ENCODE results near the gene LY9.

Gene LY9

DNA sequence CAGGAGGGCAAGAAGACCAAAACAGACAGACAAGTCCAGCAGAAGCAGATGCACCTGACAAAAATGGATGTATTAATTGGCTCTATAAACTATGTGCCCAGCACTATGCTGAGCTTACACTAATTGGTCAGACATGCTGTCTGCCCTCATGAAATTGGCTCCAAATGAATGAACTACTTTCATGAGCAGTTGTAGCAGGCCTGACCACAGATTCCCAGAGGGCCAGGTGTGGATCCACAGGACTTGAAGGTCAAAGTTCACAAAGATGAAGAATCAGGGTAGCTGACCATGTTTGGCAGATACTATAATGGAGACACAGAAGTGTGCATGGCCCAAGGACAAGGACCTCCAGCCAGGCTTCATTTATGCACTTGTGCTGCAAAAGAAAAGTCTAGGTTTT is 42.4 kb upstream of the LY9 start:
- TF ChIP-seq, protein P1, sequence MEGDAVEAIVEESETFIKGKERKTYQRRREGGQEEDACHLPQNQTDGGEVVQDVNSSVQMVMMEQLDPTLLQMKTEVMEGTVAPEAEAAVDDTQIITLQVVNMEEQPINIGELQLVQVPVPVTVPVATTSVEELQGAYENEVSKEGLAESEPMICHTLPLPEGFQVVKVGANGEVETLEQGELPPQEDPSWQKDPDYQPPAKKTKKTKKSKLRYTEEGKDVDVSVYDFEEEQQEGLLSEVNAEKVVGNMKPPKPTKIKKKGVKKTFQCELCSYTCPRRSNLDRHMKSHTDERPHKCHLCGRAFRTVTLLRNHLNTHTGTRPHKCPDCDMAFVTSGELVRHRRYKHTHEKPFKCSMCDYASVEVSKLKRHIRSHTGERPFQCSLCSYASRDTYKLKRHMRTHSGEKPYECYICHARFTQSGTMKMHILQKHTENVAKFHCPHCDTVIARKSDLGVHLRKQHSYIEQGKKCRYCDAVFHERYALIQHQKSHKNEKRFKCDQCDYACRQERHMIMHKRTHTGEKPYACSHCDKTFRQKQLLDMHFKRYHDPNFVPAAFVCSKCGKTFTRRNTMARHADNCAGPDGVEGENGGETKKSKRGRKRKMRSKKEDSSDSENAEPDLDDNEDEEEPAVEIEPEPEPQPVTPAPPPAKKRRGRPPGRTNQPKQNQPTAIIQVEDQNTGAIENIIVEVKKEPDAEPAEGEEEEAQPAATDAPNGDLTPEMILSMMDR (conservative IDR thresholded peaks at IDR 0.05; ENCODE audit: low read depth, low read length) = no peak
- no peak overlapping the region for H3K4me3 ChIP-seq (IDR thresholded peaks at IDR 0.05; ENCODE audit: insufficient read depth, low read depth, low read length)
- H3K4me2 ChIP-seq = no peak overlapping the region
- no peaks in the 10 kb centered on the region for H3K36me3 ChIP-seq (ENCODE audit: insufficient read depth)
- H2AFZ ChIP-seq (ENCODE audit: low read depth) = no peak overlapping the region
- H3K27ac ChIP-seq = no peak overlapping the region
- H3K27me3 ChIP-seq (ENCODE audit: insufficient read depth, low read depth) = no peaks in the 10 kb centered on the region; the same call in 1 of the 2 replicates
- H4K20me1 ChIP-seq (ENCODE audit: insufficient read depth) = no peaks in the 10 kb centered on the region
- no peaks in the 10 kb centered on the region for H3K4me1 ChIP-seq (ENCODE audit: low read depth, poor library complexity, severe bottlenecking)
- no peaks in the 10 kb centered on the region for H3K79me2 ChIP-seq (ENCODE audit: insufficient read depth, low read depth)
- no peak overlapping the region for H3K9ac ChIP-seq

DNA sequence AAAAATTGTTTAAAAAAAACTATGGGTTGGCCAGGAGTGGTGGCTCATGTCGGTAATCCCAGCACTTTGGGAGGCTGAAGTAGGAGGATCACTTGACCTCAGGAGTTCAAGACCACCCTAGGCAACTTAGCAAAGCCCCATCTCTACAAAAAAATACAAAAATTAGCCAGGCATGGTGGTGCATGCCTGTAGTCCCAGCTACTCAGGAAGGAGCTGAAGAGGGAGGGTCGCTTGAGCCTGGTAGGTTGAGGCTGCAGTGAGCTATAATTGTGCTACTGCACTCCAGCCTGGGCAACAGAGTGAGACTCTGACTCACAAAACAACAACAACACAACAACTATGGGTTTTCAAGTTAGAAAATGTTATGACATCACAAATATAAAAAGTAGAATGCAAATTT is 40.5 kb upstream of the LY9 start:
- TF ChIP-seq, protein P1 (conservative IDR thresholded peaks at IDR 0.05; ENCODE audit: low read depth, low read length) = no peak
- no peak overlapping the region for H3K4me3 ChIP-seq (IDR thresholded peaks at IDR 0.05; ENCODE audit: insufficient read depth, low read depth, low read length)
- no peaks in the 10 kb centered on the region for H3K36me3 ChIP-seq (ENCODE audit: insufficient read depth)
- no peaks in the 10 kb centered on the region for H3K79me2 ChIP-seq (ENCODE audit: insufficient read depth, low read depth)
- H3K27me3 ChIP-seq (ENCODE audit: insufficient read depth, low read depth) = no peaks in the 10 kb centered on the region; the same call in 1 of the 2 replicates
- no peaks in the 10 kb centered on the region for H4K20me1 ChIP-seq (ENCODE audit: insufficient read depth)
- no peak overlapping the region for H3K27ac ChIP-seq
- H2AFZ ChIP-seq (ENCODE audit: low read depth) = no peak overlapping the region
- no peak overlapping the region for H3K9ac ChIP-seq
- no peak overlapping the region for H3K4me2 ChIP-seq
- no peaks in the 10 kb centered on the region for H3K4me1 ChIP-seq (ENCODE audit: low read depth, poor library complexity, severe bottlenecking)

DNA sequence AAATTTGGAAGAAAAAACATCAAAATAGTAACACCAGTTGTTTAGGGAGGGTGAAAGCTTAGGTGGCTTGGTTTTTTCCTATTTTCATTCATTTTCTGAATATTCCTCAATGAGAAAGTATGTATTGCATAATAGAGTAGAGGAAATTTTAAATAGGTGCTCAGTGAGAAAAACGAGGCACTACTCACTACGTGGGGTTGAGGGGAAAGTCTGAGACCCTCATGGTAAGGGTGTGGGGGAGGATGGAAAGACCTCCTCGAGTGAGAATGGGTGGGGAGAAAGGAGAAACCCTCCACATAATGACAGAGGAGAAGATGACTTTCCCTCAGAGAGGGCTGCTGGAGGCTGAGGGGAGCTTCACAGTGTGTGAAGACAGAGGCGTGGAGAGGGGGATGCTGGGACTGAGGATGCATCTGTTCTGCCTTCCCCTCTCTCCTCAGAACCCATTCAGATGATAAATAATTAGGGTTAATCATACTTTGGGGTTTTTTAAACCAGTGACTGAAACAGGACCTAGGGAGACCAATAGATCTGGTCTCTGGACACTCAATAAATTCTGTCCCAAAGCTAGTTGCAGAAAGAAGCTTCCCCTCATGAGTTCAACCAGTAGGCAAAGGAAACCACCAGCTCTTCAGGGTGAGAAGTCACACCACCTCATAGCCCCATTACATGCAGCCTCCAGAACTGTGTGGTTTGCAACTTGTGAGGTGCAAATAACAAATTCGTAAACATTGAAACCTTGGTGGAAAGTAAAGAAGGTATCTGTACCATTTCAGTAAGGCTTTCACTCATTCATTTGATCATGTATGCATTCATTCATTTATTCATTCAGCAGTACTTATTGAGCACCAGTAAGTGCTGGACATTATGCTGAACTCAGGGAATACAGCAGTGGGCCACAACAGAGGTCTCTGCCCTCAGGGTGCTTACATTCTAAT is 39.8 kb upstream of the LY9 start:
- no peak overlapping the region for H3K4me2 ChIP-seq

DNA sequence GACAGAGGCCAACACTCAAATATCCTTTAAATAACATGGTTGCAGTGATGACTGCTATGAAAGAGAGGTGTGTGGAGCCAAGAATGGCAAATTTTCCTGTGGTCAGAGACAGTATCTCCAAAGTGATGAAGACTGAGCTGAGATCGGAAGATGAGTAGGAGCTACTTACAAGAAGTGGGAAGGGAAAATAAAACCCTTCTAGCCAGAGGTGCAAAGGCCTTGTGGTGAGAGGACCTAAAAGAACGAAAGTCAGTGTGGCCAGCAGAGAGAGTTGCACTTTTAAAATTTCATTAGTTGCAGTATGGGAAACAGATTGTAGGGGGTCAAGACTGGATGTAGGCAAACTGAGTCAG is 39.1 kb upstream of the LY9 start:
- Histone ChIP-seq H3K9ac (no peak overlapping the region), H3K27ac (no peak overlapping the region), H3K79me2 (ENCODE audit: insufficient read depth, low read depth) (no peaks in the 10 kb centered on the region), H3K4me2 (no peak overlapping the region), H3K36me3 (ENCODE audit: insufficient read depth) (no peaks in the 10 kb centered on the region), H3K4me1 (ENCODE audit: low read depth, poor library complexity, severe bottlenecking) (no peaks in the 10 kb centered on the region), H4K20me1 (ENCODE audit: insufficient read depth) (no peaks in the 10 kb centered on the region), H3K27me3 (ENCODE audit: insufficient read depth, low read depth) (no peaks in the 10 kb centered on the region; the same call in 1 of the 2 replicates), H3K4me3 (IDR thresholded peaks at IDR 0.05; ENCODE audit: insufficient read depth, low read depth, low read length) (no peak overlapping the region), H2AFZ (ENCODE audit: low read depth) (no peak overlapping the region)
- TF ChIP-seq, protein P1 (conservative IDR thresholded peaks at IDR 0.05; ENCODE audit: low read depth, low read length) = no peak

More for the DNA sequence above, 39.8 kb upstream of the LY9 start:
- Histone ChIP-seq H3K79me2 (ENCODE audit: insufficient read depth, low read depth) (no peaks in the 10 kb centered on the region), H3K4me3 (IDR thresholded peaks at IDR 0.05; ENCODE audit: insufficient read depth, low read depth, low read length) (no peak overlapping the region), H3K4me1 (ENCODE audit: low read depth, poor library complexity, severe bottlenecking) (no peaks in the 10 kb centered on the region), H2AFZ (ENCODE audit: low read depth) (no peak overlapping the region), H3K27ac (no peak overlapping the region), H3K36me3 (ENCODE audit: insufficient read depth) (no peaks in the 10 kb centered on the region), H4K20me1 (ENCODE audit: insufficient read depth) (no peaks in the 10 kb centered on the region), H3K9ac (no peak overlapping the region), H3K27me3 (ENCODE audit: insufficient read depth, low read depth) (no peaks in the 10 kb centered on the region; the same call in 1 of the 2 replicates)
- TF ChIP-seq, protein P1 (conservative IDR thresholded peaks at IDR 0.05; ENCODE audit: low read depth, low read length) = no peak
